Thoracic aorta (tissue), 2 donors: ENCODE data around the gene C9orf50. TPM values are rescaled to one million over a fixed set of nuclear protein-coding genes. Genes with fewer than 3 reads are reported as not detected.
A peak's percentile ranks its signal among the peaks of the same experiment; 100 is the strongest.

Source experiments
- ATAC-seq: fragments of 150-250 bp; one replicate; pipeline ENCODE4 v1.8.0; 2017; ENCODE audit warnings: low read depth; ENCODE audit not compliant: insufficient number of reproducible peaks, low FRiP score
- DNase-seq: peaks from one replicate; pipeline ENCODE4 v3.0.0-alpha.2; 2020; ENCODE audit warnings: low spot score
- H3K27ac ChIP-seq, 2 donors: fragments of 200-600 bp; sonication (generic); 1 replicate in 1 of 2; 2 replicates in 1 of 2; pipeline ENCODE4 v1.5.1; 2016; ENCODE audit warnings: mild to moderate bottlenecking in 2 of 2, moderate library complexity in 2 of 2
- H3K27me3 ChIP-seq: fragments of 200-600 bp; sonication (generic); replicated peaks from 2 replicates; pipeline ENCODE4 v1.6.0; 2016; ENCODE audit warnings: mild to moderate bottlenecking; ENCODE audit not compliant: insufficient read depth
- H3K36me3 ChIP-seq: fragments of 200-600 bp; sonication (generic); one replicate; pipeline ENCODE4 v1.5.1; 2016
- H3K4me1 ChIP-seq, 2 donors: fragments of 200-600 bp; sonication (generic); 1 replicate in 1 of 2; 2 replicates in 1 of 2; pipeline versions ENCODE4 v1.5.1 to v1.6.0; 2016; ENCODE audit warnings: low read depth in 2 of 2, mild to moderate bottlenecking in 1 of 2; ENCODE audit not compliant: control insufficient read depth in 1 of 2
- H3K4me3 ChIP-seq: fragments of 200-600 bp; sonication (generic); 2 replicates; pipeline ENCODE4 v1.5.1; 2016; ENCODE audit warnings: mild to moderate bottlenecking
- H3K9me3 ChIP-seq: fragments of 200-600 bp; sonication (generic); 2 replicates; pipeline ENCODE4 v1.5.1; 2016
- total RNA-seq, 2 donors: library from RNA; depleted of rRNA; stranded (reverse); fragments of >200 nt; gene quantifications; one replicate each; pipeline versions ENCODE4 v1.1.0 to v1.2.3, GENCODE V29; 2016
- TF ChIP-seq, protein P1 (sequence below): fragments of 200-600 bp; sonication (generic); IDR thresholded peaks from one replicate; pipeline ENCODE4 v1.5.1; 2019; ENCODE audit warnings: antibody characterized with exemption

Gene C9orf50
- total RNA-seq, 2 donors from 2014 or later: not detected

DNA sequence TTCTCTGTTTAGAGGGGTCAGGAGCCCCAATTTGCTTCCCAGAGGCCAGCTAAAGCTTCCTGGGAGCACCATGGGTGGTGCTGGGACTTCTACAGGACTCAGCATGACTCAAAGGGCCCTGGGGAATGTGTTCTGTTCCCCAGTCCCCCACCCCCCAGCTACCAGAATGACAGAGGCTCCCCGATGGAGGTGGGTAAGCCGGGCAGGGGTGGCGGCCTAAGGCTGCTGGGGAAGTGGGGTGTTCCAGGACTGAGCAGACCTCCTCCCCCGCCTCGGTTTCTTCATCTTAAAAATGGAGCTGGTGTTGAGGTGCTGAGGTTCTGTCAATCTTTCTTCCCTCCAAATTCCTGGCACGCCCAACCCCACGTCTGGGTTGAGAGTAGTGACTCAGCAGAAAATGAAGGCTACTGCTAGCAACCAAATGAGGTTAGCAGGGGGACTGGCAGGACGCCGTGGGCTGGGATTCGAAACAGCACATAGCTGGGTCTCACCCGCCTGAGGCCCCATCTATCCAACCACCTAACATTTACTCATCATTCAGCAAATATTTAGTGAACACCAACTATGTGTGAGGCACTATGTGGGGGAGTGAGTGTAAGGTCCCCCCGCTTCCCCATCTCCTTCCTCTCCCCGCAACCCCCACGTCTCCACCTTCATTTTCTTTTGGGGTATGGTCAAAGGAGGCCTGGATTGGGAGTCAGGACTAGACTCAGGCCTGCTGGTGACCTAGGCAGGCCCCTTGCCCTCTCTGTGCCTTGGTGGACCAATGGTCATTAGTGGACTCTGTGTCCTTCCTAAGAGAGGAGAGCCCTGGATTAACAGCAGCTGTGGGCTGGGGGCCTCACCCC lies 50.2 kb downstream of the C9orf50 start:
- TF ChIP-seq, protein P1, sequence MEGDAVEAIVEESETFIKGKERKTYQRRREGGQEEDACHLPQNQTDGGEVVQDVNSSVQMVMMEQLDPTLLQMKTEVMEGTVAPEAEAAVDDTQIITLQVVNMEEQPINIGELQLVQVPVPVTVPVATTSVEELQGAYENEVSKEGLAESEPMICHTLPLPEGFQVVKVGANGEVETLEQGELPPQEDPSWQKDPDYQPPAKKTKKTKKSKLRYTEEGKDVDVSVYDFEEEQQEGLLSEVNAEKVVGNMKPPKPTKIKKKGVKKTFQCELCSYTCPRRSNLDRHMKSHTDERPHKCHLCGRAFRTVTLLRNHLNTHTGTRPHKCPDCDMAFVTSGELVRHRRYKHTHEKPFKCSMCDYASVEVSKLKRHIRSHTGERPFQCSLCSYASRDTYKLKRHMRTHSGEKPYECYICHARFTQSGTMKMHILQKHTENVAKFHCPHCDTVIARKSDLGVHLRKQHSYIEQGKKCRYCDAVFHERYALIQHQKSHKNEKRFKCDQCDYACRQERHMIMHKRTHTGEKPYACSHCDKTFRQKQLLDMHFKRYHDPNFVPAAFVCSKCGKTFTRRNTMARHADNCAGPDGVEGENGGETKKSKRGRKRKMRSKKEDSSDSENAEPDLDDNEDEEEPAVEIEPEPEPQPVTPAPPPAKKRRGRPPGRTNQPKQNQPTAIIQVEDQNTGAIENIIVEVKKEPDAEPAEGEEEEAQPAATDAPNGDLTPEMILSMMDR: no peak
- H3K36me3 ChIP-seq: no peaks in the 10 kb centered on the region

DNA sequence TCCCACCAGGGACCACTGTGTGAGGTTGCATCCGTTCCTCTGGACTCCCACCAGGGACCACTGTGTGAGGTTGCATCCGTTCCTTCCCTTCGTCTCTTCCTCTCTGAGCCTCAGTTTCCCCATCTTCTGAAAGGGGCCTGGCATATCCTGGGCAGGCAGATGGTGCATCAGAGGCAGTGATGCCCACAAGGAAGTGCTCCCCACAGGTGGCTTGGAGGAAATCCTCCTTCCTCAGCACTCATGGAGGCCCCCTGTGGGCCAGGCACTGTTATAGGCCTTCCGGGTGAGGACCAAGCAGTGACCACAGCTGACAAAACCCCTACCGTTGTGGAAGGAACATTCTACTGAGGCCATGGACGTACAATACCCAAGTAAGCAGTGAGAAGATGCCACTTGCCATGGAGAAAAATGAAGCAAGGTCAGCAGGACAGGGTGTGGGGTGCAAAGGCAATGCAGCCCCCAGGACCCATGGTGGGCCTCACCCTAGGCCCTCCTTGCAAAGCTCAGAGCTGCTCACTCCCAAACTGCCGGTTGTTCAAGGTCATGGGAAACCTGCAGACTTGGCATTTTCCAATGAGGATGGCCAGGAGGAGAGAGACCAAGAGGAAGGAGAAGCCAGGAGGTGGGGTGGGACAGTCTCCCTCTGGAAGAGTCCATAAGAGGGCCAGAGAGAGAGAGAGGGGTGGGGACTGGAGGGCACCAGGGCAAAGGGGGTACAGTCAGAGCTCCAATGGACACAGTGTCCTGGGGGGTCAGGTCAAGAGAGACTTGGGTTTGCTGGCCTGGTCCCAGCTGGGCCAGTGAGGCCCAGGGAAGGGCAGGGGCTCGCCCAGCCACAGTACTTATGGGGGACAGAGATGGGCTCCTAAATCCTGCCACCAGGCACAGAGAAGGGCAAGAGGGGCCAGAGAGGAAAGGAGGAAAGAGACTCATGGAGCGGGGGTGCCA lies 51.1 kb downstream of the C9orf50 start:
- TF ChIP-seq, protein P1: peak; percentile 28
- H3K4me1 ChIP-seq: peaks cover 32 to 41% of the 10 kb centered on the region in 2 donors
- no peaks in the 10 kb centered on the region for H3K9me3 ChIP-seq
- H3K36me3 ChIP-seq: no peaks in the 10 kb centered on the region
- H3K27me3 ChIP-seq: no peaks in the 10 kb centered on the region
- ATAC-seq: no peak
- peak overlapping the region; percentile 74 to 86 for H3K27ac ChIP-seq
- no peak for DNase-seq
- peak overlapping the region; percentile 88 for H3K4me3 ChIP-seq

More for the DNA sequence above, 50.2 kb downstream of the C9orf50 start:
- Histone ChIP-seq H3K4me3 (no peak overlapping the region), H3K27me3 (no peaks in the 10 kb centered on the region), H3K27ac (peak overlapping the region; percentile 74 to 86), H3K4me1 (peaks cover 32 to 41% of the 10 kb centered on the region in 2 donors), H3K9me3 (no peaks in the 10 kb centered on the region)
- DNase-seq: peak; percentile 49
- peak; percentile 47 for ATAC-seq

DNA sequence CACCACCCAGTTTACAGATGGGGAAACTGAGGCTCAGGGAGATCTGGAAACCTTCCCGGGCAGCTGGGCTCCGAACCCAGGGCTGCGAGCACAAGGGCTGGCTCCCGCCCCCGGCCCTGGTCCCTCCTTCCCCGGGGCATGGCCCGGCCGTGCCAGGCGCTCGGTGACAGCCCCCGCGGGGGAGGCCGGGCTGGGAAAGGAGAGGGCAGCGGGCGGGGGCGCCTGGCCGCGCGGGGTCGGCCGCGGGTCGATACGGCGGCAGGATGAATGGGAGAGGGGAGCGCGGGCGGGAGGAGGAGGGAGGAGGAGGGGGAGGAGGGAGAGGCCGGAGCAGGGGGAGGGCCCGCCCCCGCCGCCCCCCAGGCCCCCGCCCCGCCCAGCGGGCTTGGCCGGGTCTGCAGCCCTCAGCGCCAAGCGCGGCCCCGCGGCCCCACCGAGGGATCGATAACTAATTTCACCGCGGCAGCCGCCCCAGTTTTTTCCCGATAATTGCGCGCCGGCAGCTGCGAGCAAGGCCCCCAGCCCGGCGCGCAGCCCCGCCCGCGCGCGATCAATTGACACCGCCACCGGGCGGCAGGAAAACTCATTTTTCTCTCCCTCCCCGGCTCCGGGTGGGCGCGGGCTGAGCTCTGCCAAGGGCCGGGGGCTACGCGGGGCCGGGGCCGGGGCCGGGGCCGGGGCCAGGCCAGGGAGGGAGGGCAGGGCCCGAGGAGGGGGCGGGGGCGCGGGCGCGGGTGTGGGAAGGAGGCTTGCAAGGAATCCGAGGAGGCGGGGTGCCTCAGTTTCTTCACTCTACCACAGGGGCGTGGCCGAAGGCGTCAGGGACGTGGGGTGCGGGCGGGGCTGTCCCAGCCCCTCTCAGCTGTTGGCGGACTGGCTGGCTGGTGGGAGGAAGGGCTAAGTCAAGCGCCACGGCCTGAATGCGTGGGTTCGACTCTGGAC lies 52.1 kb downstream of the C9orf50 start:
- ATAC-seq: no peak
- Histone ChIP-seq H3K27ac (peak overlapping the region; percentile 74 to 86), H3K36me3 (no peaks in the 10 kb centered on the region), H3K4me3 (peak overlapping the region; percentile 88), H3K4me1 (peaks cover 32 to 41% of the 10 kb centered on the region in 2 donors), H3K9me3 (no peaks in the 10 kb centered on the region), H3K27me3 (no peaks in the 10 kb centered on the region)
- no peak for DNase-seq
- TF ChIP-seq, protein P1: no peak

DNA sequence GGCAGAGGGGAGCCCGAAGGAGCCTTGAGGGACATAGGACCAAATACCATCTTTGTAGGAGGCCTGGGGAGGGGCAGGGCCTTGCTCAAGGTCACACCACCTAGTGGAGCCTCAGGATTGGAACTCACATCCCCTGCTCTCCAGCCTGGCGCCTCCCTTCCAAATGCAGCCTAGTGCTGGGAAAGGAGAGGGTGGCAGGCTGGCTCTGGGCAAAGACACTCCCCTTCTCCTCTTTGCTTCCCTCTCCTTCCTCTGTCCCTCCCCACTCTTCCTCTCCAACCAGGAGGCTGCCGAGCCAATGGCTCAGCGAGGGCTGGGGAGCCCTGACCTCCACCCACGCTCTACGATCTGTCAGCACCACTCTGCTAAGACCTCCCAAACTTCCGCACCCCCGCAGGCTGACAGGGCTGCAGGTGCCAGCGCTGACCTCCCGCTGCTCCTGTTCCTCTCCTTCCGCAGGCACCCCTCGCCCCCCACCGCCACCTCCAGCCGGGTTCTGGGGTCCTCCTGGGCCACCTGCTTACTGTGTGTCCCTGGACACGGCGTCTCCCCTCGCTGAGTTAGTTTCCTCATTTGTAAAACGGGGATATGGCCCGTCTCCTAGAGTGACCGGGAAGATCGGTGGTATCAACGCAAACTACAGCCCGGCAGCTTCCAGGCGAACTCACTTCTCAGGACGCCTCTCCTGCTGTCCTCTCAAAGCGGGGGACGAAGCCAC lies 52.9 kb downstream of the C9orf50 start:
- peaks cover 32 to 41% of the 10 kb centered on the region in 2 donors for H3K4me1 ChIP-seq
- H3K9me3 ChIP-seq: no peaks in the 10 kb centered on the region
- peak overlapping the region; percentile 74 to 86 for H3K27ac ChIP-seq
- TF ChIP-seq, protein P1: no peak
- H3K4me3 ChIP-seq: peak overlapping the region; percentile 88
- H3K36me3 ChIP-seq: no peaks in the 10 kb centered on the region
- no peaks in the 10 kb centered on the region for H3K27me3 ChIP-seq
- ATAC-seq (peak; percentile 39), DNase-seq (no peak)
